GM12864 (cell line): ENCODE results near the gene USP32.

Experiments used
- DNase-seq: peaks from one replicate; pipeline ENCODE4 v3.0.0-alpha.2; 2011; ENCODE audit warnings: low read depth
- H3K4me3 ChIP-seq: 2 replicates; pipeline ENCODE4 v1.5.1; 2011; ENCODE audit warnings: mild to moderate bottlenecking, low read depth, low read length, control low read depth
- CTCF ChIP-seq: IDR thresholded peaks from 2 replicates; pipeline ENCODE4 v1.5.1; 2011; ENCODE audit warnings: low read depth, mild to moderate bottlenecking, moderate library complexity, low read length, control low read depth, inconsistent platforms; ENCODE audit errors: missing control alignments

Gene USP32

GRCh38 chr17:60138769-60139437, 253.0 kb downstream of the USP32 start:
- no peak for DNase-seq
- TF ChIP-seq CTCF, result no peak
- H3K4me3 ChIP-seq, result no peak overlapping the region

- DNase-seq, result no peak
- no peak overlapping the region for H3K4me3 ChIP-seq
- no peak for TF ChIP-seq CTCF
These were observed 254.2 kb downstream of the USP32 start for GRCh38 chr17:60137731-60138130.

- no peak for DNase-seq
- no peak for TF ChIP-seq CTCF
- no peak overlapping the region for H3K4me3 ChIP-seq
These were observed 255.8 kb downstream of the USP32 start for GRCh38 chr17:60135951-60136666.

- peak; percentile 45 for DNase-seq
- peak overlapping the region; percentile 60 for H3K4me3 ChIP-seq
- no peak for TF ChIP-seq CTCF
These were observed 256.6 kb downstream of the USP32 start for GRCh38 chr17:60135151-60135950.

DNA sequence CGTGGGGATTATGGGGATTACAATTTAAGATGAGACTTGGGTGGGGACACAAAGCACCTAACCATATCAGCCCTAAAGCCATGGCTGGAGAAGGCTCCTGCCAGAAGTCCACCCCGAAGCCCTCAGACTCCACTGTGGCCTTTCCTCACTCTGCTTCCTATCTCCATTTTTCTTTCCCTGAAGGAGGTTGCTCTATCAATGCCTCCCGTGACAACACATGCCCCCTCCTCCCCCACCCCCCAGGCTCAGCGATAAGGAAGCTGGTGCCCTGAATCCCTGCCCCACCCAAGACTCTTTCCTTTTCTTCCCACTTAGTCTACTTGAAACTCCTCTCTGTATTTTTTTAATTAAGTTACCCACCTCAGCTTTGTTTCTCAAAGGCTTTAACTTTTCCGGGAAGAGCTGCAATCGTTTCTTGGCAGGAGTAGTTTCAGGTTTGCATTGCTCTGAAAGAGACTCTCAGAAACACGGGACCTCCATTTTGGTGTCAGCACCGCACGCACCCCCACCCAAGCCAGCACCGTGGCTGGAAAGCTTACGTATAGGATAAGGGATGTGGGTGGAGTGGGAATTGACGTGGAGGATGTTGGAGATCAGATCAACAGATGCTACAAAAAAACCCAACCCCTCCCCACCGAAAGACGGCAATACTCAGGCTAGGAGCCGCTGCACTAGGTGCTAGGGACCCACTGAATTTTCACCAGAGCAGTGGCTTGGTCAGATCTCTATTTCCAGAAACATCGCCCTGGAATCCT, 257.4 kb downstream of the USP32 start:
- DNase-seq, result no peak
- H3K4me3 ChIP-seq, result peak overlapping the region; percentile 60
- no peak for TF ChIP-seq CTCF

- no peak overlapping the region for H3K4me3 ChIP-seq
- no peak for DNase-seq
- no peak for TF ChIP-seq CTCF
These were observed 261.5 kb downstream of the USP32 start for GRCh38 chr17:60130466-60130865.
